Testis (tissue), 3 donors: Measurements from ENCODE around the gene PRKAB2. TPM values are rescaled to one million over a fixed set of nuclear protein-coding genes. Genes with fewer than 3 reads are reported as not detected.

ENCODE experiments used
- DNase-seq: peaks from one replicate; pipeline ENCODE4 v3.0.0-alpha.2; 2019
- H3K27ac ChIP-seq, 2 donors: fragments of 200-600 bp; sonication (generic); one replicate each; pipeline ENCODE4 v1.5.1; 2019
- H3K27me3 ChIP-seq: fragments of 200-600 bp; sonication (generic); one replicate; pipeline ENCODE4 v1.5.1; 2019
- H3K36me3 ChIP-seq: fragments of 200-600 bp; sonication (generic); one replicate; pipeline ENCODE4 v1.5.1; 2017; ENCODE audit warnings: low read depth; ENCODE audit errors: missing control alignments
- H3K4me1 ChIP-seq: fragments of 200-600 bp; sonication (generic); one replicate; pipeline ENCODE4 v1.5.1; 2019
- H3K4me3 ChIP-seq, 2 donors: fragments of 200-600 bp; sonication (generic); one replicate each; pipeline ENCODE4 v1.5.1; 2017 to 2019
- H3K9me3 ChIP-seq: fragments of 200-600 bp; sonication (generic); one replicate; pipeline ENCODE4 v1.5.1; 2017
- CTCF ChIP-seq, 3 experiments: fragments of 450-650 bp in 2 of 3; fragments of 200-600 bp in 1 of 3; sonication (generic) in 1 of 3; IDR thresholded peaks; one replicate each; pipeline ENCODE4 v1.5.1; 2016 to 2019; ENCODE audit warnings: antibody characterized with exemption in 3 of 3, mild to moderate bottlenecking in 2 of 3, moderate library complexity in 1 of 3
- POLR2A ChIP-seq: fragments of 450-650 bp; IDR thresholded peaks from one replicate; pipeline ENCODE4 v1.6.1; 2017; ENCODE audit warnings: antibody characterized with exemption, mild to moderate bottlenecking, moderate library complexity
- WGBS, 2 donors: methylation state at CpG; one replicate each; pipeline ENCODE4 v1.1.5; 2018; 5-methylcytosine and 5-hydroxymethylcytosine counted together
- intact Hi-C: fragments of 100-400 bp; cut with DNase I; formaldehyde crosslinking; loops from one replicate; pipeline ENCODE4 v1.15.1; 2023; ENCODE audit warnings: low total_unique reads
- polyA plus RNA-seq: library from polyadenylated mRNA; stranded (reverse); fragments of 350-450 nt; fragmentation: Illumina TruSeq; extraction: RNeasy Lipid Tissue Mini Kit (QIAGEN cat#74804); gene quantifications from one replicate; pipeline ENCODE4 v1.2.3, GENCODE V29; 2014; ENCODE audit warnings: low read depth, low replicate concordance; ENCODE audit not compliant: insufficient read depth
- total RNA-seq, 2 donors: library from RNA; depleted of rRNA; stranded (reverse); fragments of >200 nt; gene quantifications; one replicate each; pipeline ENCODE4 v1.2.3, GENCODE V29; 2016

The PRKAB2 gene
- total and polyA plus RNA-seq, 3 donors from 2014 or later: 14.6 to 20.7 (median 15.5) TPM

- H3K27ac ChIP-seq: no peak overlapping the region
- intact Hi-C loops: no loop called here
- no peak for TF ChIP-seq CTCF (IDR thresholded peaks at IDR 0.05)
- TF ChIP-seq POLR2A: no peak
- no peaks in the 10 kb centered on the region for H3K27me3 ChIP-seq
- no peaks in the 10 kb centered on the region for H3K36me3 ChIP-seq
- H3K4me1 ChIP-seq: no peaks in the 10 kb centered on the region
- H3K9me3 ChIP-seq: no peaks in the 10 kb centered on the region
- DNase-seq: no peak
- no peak overlapping the region for H3K4me3 ChIP-seq
Observed at GRCh38 chr1:147214842-147215539, 42.7 kb upstream of the PRKAB2 start.

- no peaks in the 10 kb centered on the region for H3K36me3 ChIP-seq
- intact Hi-C loops: no loop called here
- WGBS, 2 donors: 76 to 81% methylated on average over 7 of the region's 7 CpGs
- H3K9me3 ChIP-seq: no peaks in the 10 kb centered on the region
- DNase-seq: no peak
- no peak overlapping the region for H3K4me3 ChIP-seq
- no peak for TF ChIP-seq POLR2A
- TF ChIP-seq CTCF (IDR thresholded peaks at IDR 0.05): no peak
- H3K4me1 ChIP-seq: no peaks in the 10 kb centered on the region
- no peak overlapping the region for H3K27ac ChIP-seq
- H3K27me3 ChIP-seq: no peaks in the 10 kb centered on the region
Observed at GRCh38 chr1:147214325-147214724, 42.1 kb upstream of the PRKAB2 start.

GRCh38 chr1:147213271-147213670, 41.0 kb upstream of the PRKAB2 start:
- DNase-seq: no peak
- Histone ChIP-seq H3K27ac (no peak overlapping the region), H3K9me3 (no peaks in the 10 kb centered on the region), H3K27me3 (no peaks in the 10 kb centered on the region), H3K36me3 (no peaks in the 10 kb centered on the region), H3K4me1 (no peaks in the 10 kb centered on the region), H3K4me3 (no peak overlapping the region)
- TF ChIP-seq CTCF (IDR thresholded peaks at IDR 0.05) (no peak), POLR2A (no peak)
- intact Hi-C loops: no loop called here

- no peaks in the 10 kb centered on the region for H3K36me3 ChIP-seq
- H3K4me3 ChIP-seq: no peak overlapping the region
- H3K4me1 ChIP-seq: no peaks in the 10 kb centered on the region
- H3K27ac ChIP-seq: no peak overlapping the region
- intact Hi-C loops: no loop called here
- no peak for DNase-seq
- no peaks in the 10 kb centered on the region for H3K9me3 ChIP-seq
- no peak for TF ChIP-seq POLR2A
- no peak for TF ChIP-seq CTCF (IDR thresholded peaks at IDR 0.05)
- H3K27me3 ChIP-seq: no peaks in the 10 kb centered on the region
- 58 to 81% methylated on average over 2 of the region's 2 CpGs for WGBS, 2 donors
Observed at GRCh38 chr1:147211577-147211976, 39.3 kb upstream of the PRKAB2 start.

- no peak overlapping the region for H3K4me3 ChIP-seq
- WGBS, 2 donors: 85 to 88% methylated on average over 2 of the region's 2 CpGs
Observed at GRCh38 chr1:147210987-147211386, 38.7 kb upstream of the PRKAB2 start.

More at GRCh38 chr1:147210987-147211386, 38.7 kb upstream of the PRKAB2 start:
- Histone ChIP-seq H3K27ac (no peak overlapping the region), H3K27me3 (no peaks in the 10 kb centered on the region), H3K36me3 (no peaks in the 10 kb centered on the region), H3K4me1 (no peaks in the 10 kb centered on the region), H3K9me3 (no peaks in the 10 kb centered on the region)
- intact Hi-C loops: no loop called here
- TF ChIP-seq CTCF (IDR thresholded peaks at IDR 0.05) (no peak), POLR2A (no peak)
- no peak for DNase-seq
